H1 (cell line): Measurements from ENCODE around the gene AIG1. TPM values are rescaled to one million over a fixed set of nuclear protein-coding genes. Genes with fewer than 3 reads are reported as not detected.

Experiments used
- CTCF ChIA-PET: fragments of 300-600 bp; sonication (Branson Sonifier 250); formaldehyde crosslinking; loops from one replicate; lab custom pipeline; 2021; ENCODE audit not compliant: partially characterized antibody; lab: Charles Lee
- POLR2A ChIA-PET: fragments of 300-600 bp; sonication (Branson Sonifier 250); formaldehyde crosslinking; loops from one replicate; lab custom pipeline; 2021; ENCODE audit warnings: inconsistent platforms; ENCODE audit not compliant: partially characterized antibody; lab: Charles Lee
- DNase-seq, 2 experiments: peaks; one replicate each; pipeline versions ENCODE4 v3.0.0 to v3.0.0-alpha.2; 2010 to 2022; ENCODE audit warnings: low spot score in 2 of 2, low read depth in 1 of 2, mixed read lengths in 1 of 2
- FAIRE-seq: peaks from 2 replicates; lab custom pipeline; 2011; peaks lifted over from hg19 to GRCh38; lab: Jason Lieb, UNC
- H2AFZ ChIP-seq: 2 replicates; pipeline ENCODE4 v1.8.1; 2012; ENCODE audit warnings: low read length, inconsistent platforms
- H2AK5ac ChIP-seq: 2 replicates; pipeline ENCODE4 v1.6.1; 2013; ENCODE audit warnings: low read depth, low read length
- H2BK120ac ChIP-seq: replicated peaks from 2 replicates; pipeline ENCODE3; 2013; ENCODE audit warnings: low read depth, low read length, inconsistent platforms
- H2BK12ac ChIP-seq: 2 replicates; pipeline ENCODE4 v1.6.1; 2013; ENCODE audit warnings: low read depth, low read length
- H2BK15ac ChIP-seq: 2 replicates; pipeline ENCODE4 v1.6.1; 2013; ENCODE audit warnings: low read length
- H2BK20ac ChIP-seq: 2 replicates; pipeline ENCODE4 v1.6.1; 2013; ENCODE audit warnings: low read length
- H2BK5ac ChIP-seq: 2 replicates; pipeline ENCODE4 v1.6.1; 2013; ENCODE audit warnings: low read depth, low read length
- H3K14ac ChIP-seq: 2 replicates; pipeline ENCODE4 v1.6.1; 2013; ENCODE audit warnings: inconsistent platforms; ENCODE audit not compliant: insufficient read length
- H3K18ac ChIP-seq: 2 replicates; pipeline ENCODE4 v1.6.1; 2013; ENCODE audit warnings: low read length; ENCODE audit errors: extremely low read depth
- H3K23ac ChIP-seq: 2 replicates; pipeline ENCODE4 v1.6.1; 2013; ENCODE audit warnings: inconsistent platforms; ENCODE audit not compliant: insufficient read length
- H3K23me2 ChIP-seq: 2 replicates; pipeline ENCODE4 v1.6.1; 2013; ENCODE audit warnings: low read depth, low read length
- H3K27ac ChIP-seq: 2 replicates; pipeline ENCODE4 v1.6.1; 2011; ENCODE audit warnings: low read depth, low read length, inconsistent platforms
- H3K27me3 ChIP-seq, 4 experiments: replicated peaks in 1 of 4; 1 replicate in 1 of 4; 2 replicates in 3 of 4; pipeline versions ENCODE4 v1.6.1 to v1.8.1; 2011 to 2013; ENCODE audit warnings: low read length in 3 of 4, mild to moderate bottlenecking in 3 of 4, inconsistent platforms in 2 of 4, mixed read lengths in 2 of 4, moderate library complexity in 1 of 4; ENCODE audit not compliant: control insufficient read depth in 3 of 4, insufficient read depth in 3 of 4; ENCODE audit errors: extremely low read depth in 1 of 4
- H3K36me3 ChIP-seq, 4 experiments: 2 replicates each; pipeline versions ENCODE4 v1.6.1 to v1.8.1; 2011 to 2013; ENCODE audit warnings: mild to moderate bottlenecking in 4 of 4, low read length in 3 of 4, moderate library complexity in 2 of 4, control low read depth in 1 of 4, inconsistent platforms in 1 of 4; ENCODE audit not compliant: insufficient read depth in 4 of 4, control insufficient read depth in 2 of 4
- H3K4ac ChIP-seq: replicated peaks from 2 replicates; pipeline ENCODE3; 2013; ENCODE audit warnings: low read length, low read depth, mixed read lengths, inconsistent platforms; ENCODE audit not compliant: insufficient read length
- H3K4me1 ChIP-seq, 4 experiments: replicated peaks in 1 of 4; 1 replicate in 1 of 4; 2 replicates in 3 of 4; pipeline versions ENCODE4 v1.6.1 to v1.8.1; 2011 to 2013; ENCODE audit warnings: low read length in 3 of 4, inconsistent platforms in 2 of 4, mixed read lengths in 1 of 4; ENCODE audit not compliant: insufficient read depth in 4 of 4, control insufficient read depth in 3 of 4
- H3K4me2 ChIP-seq, 2 experiments: 2 replicates each; pipeline versions ENCODE4 v1.6.1 to v1.8.1; 2011 to 2013; ENCODE audit warnings: low read depth in 2 of 2, low read length in 2 of 2, control low read depth in 1 of 2, inconsistent platforms in 1 of 2, mild to moderate bottlenecking in 1 of 2; ENCODE audit not compliant: insufficient read depth in 1 of 2
- H3K4me3 ChIP-seq, 4 experiments: fragments of 200-600, 300-600 bp in 1 of 4; sonication (generic), shearing (Covaris generic), sonication (Bioruptor Twin) in 1 of 4; 2 replicates each; pipeline versions ENCODE4 v1.5.1 to v1.8.1; 2011 to 2016; ENCODE audit warnings: low read length in 4 of 4, low read depth in 3 of 4, control low read depth in 2 of 4, inconsistent platforms in 2 of 4, mild to moderate bottlenecking in 2 of 4, mixed read lengths in 1 of 4, moderate library complexity in 1 of 4; ENCODE audit not compliant: insufficient read depth in 2 of 4; ENCODE audit errors: extremely low read depth in 1 of 4
- H3K56ac ChIP-seq: replicated peaks from 2 replicates; pipeline ENCODE3; 2013; ENCODE audit warnings: low read depth, mild to moderate bottlenecking, mixed read lengths, low read length, inconsistent platforms; ENCODE audit not compliant: insufficient read length
- H3K79me1 ChIP-seq: 2 replicates; pipeline ENCODE4 v1.6.1; 2013; ENCODE audit warnings: low read depth, low read length, control low read depth
- H3K79me2 ChIP-seq, 2 experiments: 2 replicates each; pipeline versions ENCODE4 v1.6.1 to v1.8.1; 2012 to 2013; ENCODE audit warnings: low read length in 2 of 2, mild to moderate bottlenecking in 2 of 2, inconsistent platforms in 1 of 2; ENCODE audit not compliant: insufficient read depth in 2 of 2, control insufficient read depth in 1 of 2
- H3K9ac ChIP-seq, 4 experiments: replicated peaks in 1 of 4; 1 replicate in 1 of 4; 2 replicates in 3 of 4; pipeline versions ENCODE4 v1.6.1 to v1.8.1; 2011 to 2013; ENCODE audit warnings: low read depth in 3 of 4, low read length in 3 of 4, control low read depth in 2 of 4, mild to moderate bottlenecking in 2 of 4, moderate library complexity in 2 of 4, inconsistent platforms in 1 of 4; ENCODE audit errors: extremely low read depth in 1 of 4
- H3K9me3 ChIP-seq, 2 experiments: 2 replicates each; pipeline versions ENCODE4 v1.6.1 to v1.8.1; 2012 to 2013; ENCODE audit warnings: mild to moderate bottlenecking in 2 of 2, moderate library complexity in 2 of 2, control low read depth in 1 of 2, inconsistent platforms in 1 of 2, low read depth in 1 of 2, low read length in 1 of 2, mixed read lengths in 1 of 2; ENCODE audit not compliant: insufficient read depth in 2 of 2
- H4K20me1 ChIP-seq, 2 experiments: replicated peaks in 1 of 2; 2 replicates each; pipeline versions ENCODE3 to v1.8.1; 2011 to 2013; ENCODE audit warnings: inconsistent platforms in 2 of 2, low read length in 2 of 2, mild to moderate bottlenecking in 1 of 2; ENCODE audit not compliant: insufficient read depth in 2 of 2, control insufficient read depth in 1 of 2
- H4K5ac ChIP-seq: 2 replicates; pipeline ENCODE4 v1.6.1; 2013; ENCODE audit warnings: low read length, low read depth, mixed read lengths, inconsistent platforms; ENCODE audit not compliant: insufficient read length
- H4K8ac ChIP-seq: 2 replicates; pipeline ENCODE4 v1.8.0; 2013; ENCODE audit warnings: mild to moderate bottlenecking, moderate library complexity, low read length, inconsistent platforms; ENCODE audit not compliant: insufficient read depth; ENCODE audit errors: extremely low read depth
- H4K91ac ChIP-seq: replicated peaks from 2 replicates; pipeline ENCODE3; 2013; ENCODE audit warnings: low read length, mixed read lengths, inconsistent platforms; ENCODE audit not compliant: insufficient read length
- BRCA1 ChIP-seq: IDR thresholded peaks from 2 replicates; pipeline ENCODE4 v1.6.1; 2012; ENCODE audit warnings: low read depth, low read length, improper control_type of control experiment
- EZH2 ChIP-seq: fragments of 200-600 bp; sonication (generic); IDR thresholded peaks from 2 replicates; pipeline ENCODE4 v1.7.1; 2012; ENCODE audit warnings: low read depth, mild to moderate bottlenecking, moderate library complexity, low read length, inconsistent platforms; ENCODE audit not compliant: severe bottlenecking
- NANOG ChIP-seq: IDR thresholded peaks from 2 replicates; pipeline ENCODE4 v1.6.1; 2011; ENCODE audit warnings: low read length, low read depth, mild to moderate bottlenecking, inconsistent platforms; ENCODE audit not compliant: insufficient read depth, poor library complexity, severe bottlenecking
- NRF1 ChIP-seq: IDR thresholded peaks from 2 replicates; pipeline ENCODE4 v1.6.1; 2011; ENCODE audit warnings: mild to moderate bottlenecking, low read depth, low read length, improper control_type of control experiment
- POLR2A ChIP-seq, 2 experiments: IDR thresholded peaks; 1 replicate in 1 of 2; 2 replicates in 1 of 2; pipeline ENCODE4 v1.6.1; 2011; ENCODE audit warnings: low read depth in 2 of 2, low read length in 2 of 2, mild to moderate bottlenecking in 2 of 2; ENCODE audit errors: control extremely low read depth in 1 of 2
- RBBP5 ChIP-seq: IDR thresholded peaks from 2 replicates; pipeline ENCODE4 v1.7.1; 2012; ENCODE audit warnings: low read depth, mild to moderate bottlenecking, inconsistent platforms, low read length, moderate library complexity, borderline replicate concordance
- SIRT6 ChIP-seq: IDR thresholded peaks from one replicate; pipeline ENCODE4 v1.7.1; 2012; ENCODE audit warnings: low read length, inconsistent platforms
- SUZ12 ChIP-seq: fragments of 200-600 bp; sonication (generic); IDR thresholded peaks from 2 replicates; pipeline ENCODE4 v1.6.1; 2012; ENCODE audit warnings: mild to moderate bottlenecking, inconsistent platforms, low read length, moderate library complexity, mixed read lengths
- TEAD4 ChIP-seq: IDR thresholded peaks from 2 replicates; pipeline ENCODE4 v1.6.1; 2012; ENCODE audit warnings: low read depth, low read length, inconsistent platforms, mixed read lengths
- ZNF274 ChIP-seq: IDR thresholded peaks from 2 replicates; pipeline ENCODE4 v1.7.0; 2012; ENCODE audit warnings: low read length, borderline replicate concordance; ENCODE audit errors: extremely low read depth
- polyA plus RNA-seq, 7 experiments: library from polyadenylated mRNA; depleted of rRNA in 3 of 7; stranded (reverse) in 5 of 7; unstranded in 2 of 7; fragments of >200 nt in 5 of 7; fragments of 200-250 nt in 2 of 7; gene quantifications; 1 replicate in 5 of 7; 2 replicates in 1 of 7; 4 replicates in 1 of 7; pipeline versions ENCODE4 v1.2.1 to v1.2.3, GENCODE V29; 2011 to 2013; ENCODE audit warnings: missing spikeins in 2 of 7, mixed read lengths in 2 of 7
- total RNA-seq: library from RNA; stranded (reverse); fragmentation: NEBNext Ultra II Directional; extraction: Animal tissue kit (Norgen Biotek cat#: 25700); gene quantifications from 2 replicates; pipeline ENCODE4 v1.2.1, GENCODE V29; 2021
- TF ChIP-seq, protein P1 (sequence below): IDR thresholded peaks from 2 replicates; pipeline ENCODE4 v1.6.1; 2012; ENCODE audit warnings: inconsistent platforms

The AIG1 gene
- total and polyA plus RNA-seq, 2 of the 8 experiments (the other 6 are each of a cell fraction or from before 2014, with no cell fraction given) = 56.6 to 58.4 TPM

DNA sequence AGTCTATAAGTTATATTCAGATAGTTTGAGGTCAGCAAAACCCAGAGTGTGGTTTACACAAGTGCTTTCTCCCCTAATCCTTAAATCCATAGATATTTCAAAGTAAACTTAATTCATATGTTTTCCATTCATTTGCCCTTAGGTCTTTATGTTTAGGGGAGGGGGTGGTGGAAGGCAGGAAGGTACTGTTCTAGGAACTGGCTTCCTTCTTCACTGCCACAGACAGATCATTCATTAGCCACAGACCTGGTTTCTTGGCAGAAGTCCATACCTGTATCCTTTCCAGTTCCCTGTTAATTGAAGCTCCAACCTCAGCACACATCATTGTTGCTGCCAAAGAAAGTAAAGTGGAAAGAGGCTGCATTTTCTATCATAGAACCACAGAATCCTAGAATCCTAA, 123.0 kb downstream of the AIG1 start:
- Histone ChIP-seq H3K23ac (no peak overlapping the region), H2BK120ac (no peak overlapping the region), H3K56ac (no peak overlapping the region), H3K27me3 (no peaks in the 10 kb centered on the region), H2BK5ac (no peak overlapping the region), H3K79me2 (no peaks in the 10 kb centered on the region), H2AFZ (no peak overlapping the region), H4K8ac (no peak overlapping the region), H3K4me3 (no peak overlapping the region), H3K9ac (no peak overlapping the region), H3K36me3 (peaks cover 0 to 2% (median 0%) of the 10 kb centered on the region in 4 experiments; a peak in 2 of 8 replicates), H3K4me1 (no peaks in the 10 kb centered on the region), H3K4ac (no peak overlapping the region), H4K20me1 (no peaks in the 10 kb centered on the region), H3K79me1 (no peaks in the 10 kb centered on the region; the same call in 1 of the 2 replicates), H3K23me2 (no peaks in the 10 kb centered on the region), H2AK5ac (no peak overlapping the region), H2BK12ac (no peak overlapping the region), H4K5ac (no peak overlapping the region), H3K14ac (no peak overlapping the region), H3K4me2 (no peak overlapping the region), H3K18ac (no peak overlapping the region), H3K9me3 (no peaks in the 10 kb centered on the region), H3K27ac (no peak overlapping the region), H2BK20ac (no peak overlapping the region), H4K91ac (no peak overlapping the region), H2BK15ac (no peak overlapping the region)
- FAIRE-seq (no peak), DNase-seq (no peak)
- ChIA-PET CTCF (interaction anchor here (1.5 kb wide), 1 partner anchor 244 kb away, joined by 4 read pairs; no protein-coding TSS in a partner anchor), POLR2A (no interaction called here)
- TF ChIP-seq NANOG (no peak), BRCA1 (no peak), SIRT6 (no peak), EZH2 (no peak), RBBP5 (no peak), POLR2A (IDR thresholded peaks at IDR 0.05; ENCODE audit: control extremely low read depth in 1 of 2, low read depth in 2 of 2, low read length in 2 of 2) (no peak), ZNF274 (no peak), NRF1 (no peak), SUZ12 (no peak), TEAD4 (no peak)
- TF ChIP-seq, protein P1, sequence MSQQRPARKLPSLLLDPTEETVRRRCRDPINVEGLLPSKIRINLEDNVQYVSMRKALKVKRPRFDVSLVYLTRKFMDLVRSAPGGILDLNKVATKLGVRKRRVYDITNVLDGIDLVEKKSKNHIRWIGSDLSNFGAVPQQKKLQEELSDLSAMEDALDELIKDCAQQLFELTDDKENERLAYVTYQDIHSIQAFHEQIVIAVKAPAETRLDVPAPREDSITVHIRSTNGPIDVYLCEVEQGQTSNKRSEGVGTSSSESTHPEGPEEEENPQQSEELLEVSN = no peak
